ENCODE data around the gene PCNT.

GRCh38 chr21:46379105-46379504, 55.1 kb downstream of the PCNT start:
- no peak for TF ChIP-seq CTCF (IDR thresholded peaks at IDR 0.05 in 8 of 11, conservative IDR thresholded peaks at IDR 0.05 in 3 of 11)
- TF ChIP-seq POLR2A (IDR thresholded peaks at IDR 0.05) = no peak

All from spleen (tissue), 7 donors.